ENCODE results near the gene PINK1.

The PINK1 gene

DNA sequence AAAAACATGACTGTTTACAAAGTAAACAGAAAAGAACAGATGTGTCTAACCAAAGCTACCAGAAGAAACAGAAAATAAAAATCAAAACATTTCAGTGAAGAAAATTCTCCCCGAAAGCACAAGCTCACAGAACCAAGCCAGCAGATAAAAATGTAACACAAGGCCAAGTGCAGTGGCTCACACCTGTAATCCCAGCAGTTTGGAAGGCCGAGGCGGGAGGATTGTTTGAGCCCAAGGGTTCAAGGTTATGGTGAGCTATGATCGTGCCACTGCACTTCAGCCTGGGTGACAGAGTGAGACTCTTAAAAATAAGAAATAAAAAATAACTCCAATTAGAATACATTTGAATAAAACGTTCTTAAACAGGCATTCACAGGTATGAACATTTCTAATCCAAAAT is 47.0 kb downstream of the PINK1 start:
- no peak for DNase-seq (ENCODE audit: low spot score)

DNA sequence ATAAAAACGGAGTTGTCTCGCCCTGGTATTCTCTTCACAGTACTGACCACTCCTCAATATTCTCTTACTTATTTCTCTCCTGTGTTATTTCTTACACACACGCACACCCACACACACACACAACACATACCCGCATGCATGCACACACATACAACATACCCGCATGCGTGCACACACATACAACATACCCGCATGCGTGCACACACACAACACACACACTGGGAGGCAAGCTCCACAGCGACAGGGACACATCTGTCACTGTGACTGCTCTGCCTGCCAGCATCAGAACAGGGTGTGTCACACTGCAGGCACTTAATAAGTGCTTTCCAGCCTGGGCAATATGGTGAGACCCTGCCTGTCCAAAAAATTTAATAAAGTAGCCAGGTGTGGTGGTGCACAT is 48.7 kb downstream of the PINK1 start:
- DNase-seq (ENCODE audit: low spot score), result no peak

DNA sequence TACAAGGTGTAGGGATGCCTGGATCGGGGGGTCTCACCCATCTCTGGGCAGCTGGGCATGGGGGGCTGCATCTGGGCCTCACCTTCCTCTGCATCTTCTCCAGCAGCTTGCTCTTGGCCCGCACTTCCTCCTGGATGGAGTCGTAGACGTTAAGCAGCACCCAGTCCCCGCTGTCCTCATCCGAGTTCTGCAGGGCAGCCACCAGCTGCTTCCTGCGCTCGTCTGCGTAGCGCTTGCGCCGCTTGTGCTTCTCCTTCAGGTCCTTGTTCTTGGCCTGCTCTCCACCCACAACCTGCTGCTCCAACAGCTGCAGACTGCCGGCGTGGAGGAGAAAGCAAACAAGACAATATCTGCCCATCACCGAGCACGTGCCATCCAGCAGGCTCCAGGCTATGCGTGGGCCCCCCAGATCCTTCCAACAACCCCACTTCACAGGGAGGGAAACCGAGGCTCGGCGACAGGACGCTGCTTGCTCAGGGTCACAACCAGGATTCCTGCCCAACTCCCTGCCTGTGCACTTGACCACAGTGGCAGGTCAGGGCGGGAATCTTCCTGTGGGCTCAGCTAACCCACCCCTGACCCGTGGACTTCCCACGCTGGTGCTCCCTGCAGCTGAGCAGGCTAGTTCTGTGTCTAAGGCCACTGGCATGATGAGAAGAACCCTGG is 49.4 kb downstream of the PINK1 start:
- DNase-seq (ENCODE audit: low spot score), result no peak

DNA sequence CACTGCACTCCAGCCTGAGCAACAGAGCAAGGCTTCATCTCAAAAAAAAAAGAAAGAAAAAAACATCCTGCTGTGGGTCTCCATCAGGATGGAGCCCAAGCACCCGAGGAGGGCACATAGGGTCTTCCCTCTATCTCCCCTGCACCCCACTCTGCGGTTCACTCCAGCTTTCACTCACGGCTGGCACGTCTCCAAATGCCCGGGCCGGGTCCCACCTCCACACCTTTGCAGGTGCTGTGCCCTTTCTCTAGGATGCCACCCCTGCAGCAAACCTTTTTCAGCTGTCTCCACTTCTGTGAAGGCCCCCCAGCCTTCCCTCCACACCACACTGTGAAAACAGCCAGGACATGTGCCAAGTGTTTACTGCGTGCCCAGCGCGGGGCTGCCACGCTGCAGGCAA is 50.4 kb downstream of the PINK1 start:
- DNase-seq (ENCODE audit: low spot score), result no peak

DNA sequence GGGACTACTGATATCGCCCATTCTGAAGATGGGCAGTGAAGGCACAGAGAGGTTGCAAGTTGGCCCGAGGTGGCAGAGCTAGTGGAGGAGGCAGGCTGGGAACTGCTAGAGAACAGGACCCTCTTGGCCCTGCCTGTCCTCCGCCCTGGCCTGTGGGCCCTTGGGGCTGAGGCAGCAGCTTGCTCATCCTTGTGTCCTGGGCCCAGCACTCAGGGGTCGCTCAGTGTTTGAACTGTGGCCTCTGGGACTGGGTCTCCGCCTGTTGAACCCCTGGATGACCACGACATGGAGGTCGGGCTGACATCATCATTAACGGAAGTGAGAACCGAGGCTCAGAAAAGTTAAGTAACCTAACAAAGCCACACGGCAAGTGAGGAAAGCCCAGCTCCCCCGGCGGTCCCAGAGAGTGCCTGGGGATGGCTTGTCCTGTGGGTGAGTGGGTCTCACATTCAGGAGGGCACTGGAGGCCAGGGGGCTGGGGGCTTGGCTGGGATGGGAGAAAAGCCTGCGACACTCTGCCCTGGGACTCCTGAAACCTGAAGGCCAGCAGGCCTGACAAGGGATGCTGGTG is 50.9 kb downstream of the PINK1 start:
- DNase-seq (ENCODE audit: low spot score), result no peak

DNA sequence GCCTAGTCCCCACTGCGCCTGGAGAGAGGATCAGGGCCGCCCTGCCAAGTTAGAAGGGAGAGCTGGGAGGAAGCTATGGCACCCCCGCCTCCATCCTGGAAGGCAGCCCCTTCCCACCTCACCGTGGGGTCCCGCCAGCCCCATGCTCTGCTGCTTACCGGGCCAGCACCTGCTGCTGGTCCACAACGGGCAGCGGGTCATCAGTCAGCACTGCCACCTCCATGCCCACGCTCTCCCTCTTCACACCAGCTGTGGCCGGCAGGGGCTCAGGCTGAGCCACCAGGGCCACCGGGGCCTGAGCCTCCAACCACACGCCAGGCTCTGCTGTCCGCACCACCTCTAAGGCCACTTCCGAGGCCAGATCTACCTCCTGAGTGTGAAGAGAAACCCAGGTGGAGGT is 51.4 kb downstream of the PINK1 start:
- no peak for DNase-seq (ENCODE audit: low spot score)

DNA sequence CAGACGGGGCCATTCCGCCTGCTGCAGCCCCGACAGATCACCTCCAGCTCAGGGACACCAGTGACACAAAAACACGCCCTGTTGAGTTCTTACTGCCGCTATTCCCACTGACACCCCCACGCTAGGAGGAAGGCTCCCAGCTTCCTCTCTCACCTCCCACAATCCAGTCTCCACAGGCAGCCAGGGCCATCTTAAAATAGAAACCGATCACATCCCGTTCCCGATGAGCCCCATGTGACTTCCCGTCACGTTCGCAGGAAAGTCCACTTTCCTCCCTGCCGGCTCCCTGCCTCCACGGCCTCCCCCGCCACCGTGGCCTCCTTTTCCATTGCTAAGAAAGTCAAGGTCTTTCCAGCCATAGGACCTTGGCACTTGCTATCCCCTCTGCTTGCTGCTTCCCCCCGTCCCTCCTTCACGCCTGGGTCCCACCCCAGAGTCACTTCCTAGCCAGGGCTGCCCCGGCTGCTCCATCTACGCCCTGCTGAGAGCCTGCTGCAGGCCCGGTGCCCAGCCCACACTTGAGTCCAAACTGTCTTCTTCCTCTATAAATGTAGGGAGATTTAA is 51.9 kb downstream of the PINK1 start:
- DNase-seq (ENCODE audit: low spot score), result no peak

DNA sequence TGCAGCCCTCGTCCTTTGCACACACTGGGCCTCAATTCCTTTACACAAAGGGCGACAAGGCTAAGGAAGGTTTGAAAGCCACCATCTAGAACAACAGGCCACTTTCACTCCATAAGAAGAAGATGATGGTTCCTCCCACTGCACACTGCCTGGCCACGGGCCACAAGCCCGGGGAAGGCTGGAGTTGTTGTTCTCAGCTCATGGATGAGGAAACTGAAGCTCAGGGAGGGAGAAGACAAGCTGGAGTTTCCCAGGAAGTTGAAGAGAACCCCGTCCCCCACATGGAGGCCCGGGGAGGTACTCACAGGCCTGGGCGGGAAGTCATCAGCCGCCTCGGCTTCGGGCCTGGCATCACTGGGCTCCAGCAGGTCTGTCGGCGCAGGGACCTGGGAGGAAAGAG is 52.5 kb downstream of the PINK1 start:
- DNase-seq (ENCODE audit: low spot score), result no peak

DNA sequence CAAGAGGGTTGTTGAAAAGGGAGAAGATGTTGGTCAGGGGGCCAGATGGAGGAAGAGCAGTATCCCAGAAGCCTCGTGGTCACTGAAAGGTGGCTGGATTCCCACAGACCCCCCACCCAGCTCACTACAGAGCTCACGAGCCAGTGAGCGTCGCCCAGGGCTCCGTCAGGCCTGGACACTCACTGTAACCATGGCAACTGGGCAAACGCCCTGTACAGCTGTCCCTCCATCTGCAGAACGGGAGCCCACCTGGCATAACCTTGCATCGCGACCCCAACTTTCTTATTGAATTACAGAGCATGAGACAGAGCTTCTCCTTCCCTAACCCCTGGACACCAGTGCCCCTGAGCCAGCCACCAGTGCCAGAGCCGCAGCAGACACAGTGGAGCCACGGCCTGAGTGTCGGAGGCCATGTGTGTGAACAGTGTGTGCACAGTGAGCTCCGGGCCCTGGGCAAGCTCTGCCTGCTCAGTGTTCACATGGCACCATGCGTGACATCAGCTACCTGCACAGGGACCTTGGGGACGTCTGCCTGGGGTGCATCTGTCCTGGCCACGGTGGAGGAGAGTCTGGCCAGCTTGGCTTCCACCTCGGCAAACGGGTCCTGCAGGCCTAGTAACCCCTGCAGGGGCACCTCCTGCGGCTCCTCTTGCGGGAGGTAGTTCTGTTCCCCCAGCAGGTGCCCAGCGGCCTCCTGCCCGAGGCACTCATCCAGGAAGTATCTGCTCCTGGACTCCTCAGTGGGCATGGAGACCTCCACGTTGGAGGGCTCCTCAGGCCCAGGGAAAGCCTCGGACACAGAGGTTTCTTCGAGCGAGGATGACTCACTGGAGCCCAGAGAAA is 53.8 kb downstream of the PINK1 start:
- peak; percentile 46 for DNase-seq (ENCODE audit: low spot score)

DNA sequence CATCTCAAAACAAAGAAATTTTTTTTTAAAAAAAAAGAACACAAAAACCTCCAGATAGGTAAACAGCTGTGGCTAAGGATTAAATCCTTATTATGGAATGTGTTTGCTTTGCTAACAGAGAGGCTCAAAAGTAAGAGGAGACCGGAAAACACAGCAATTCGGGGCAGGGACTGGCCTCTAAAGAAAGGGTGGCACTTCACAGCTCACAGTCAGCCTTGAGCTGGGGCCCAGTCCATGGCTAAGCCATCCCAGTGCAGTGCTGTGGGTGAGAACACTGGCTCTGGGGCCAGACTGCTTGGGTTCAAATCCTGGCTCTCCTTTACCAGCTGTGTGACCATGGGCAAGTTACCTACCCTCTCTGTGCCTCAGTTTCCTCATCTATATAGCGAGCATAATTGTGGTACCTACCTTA is 56.4 kb downstream of the PINK1 start:
- no peak for DNase-seq (ENCODE audit: low spot score)

DNA sequence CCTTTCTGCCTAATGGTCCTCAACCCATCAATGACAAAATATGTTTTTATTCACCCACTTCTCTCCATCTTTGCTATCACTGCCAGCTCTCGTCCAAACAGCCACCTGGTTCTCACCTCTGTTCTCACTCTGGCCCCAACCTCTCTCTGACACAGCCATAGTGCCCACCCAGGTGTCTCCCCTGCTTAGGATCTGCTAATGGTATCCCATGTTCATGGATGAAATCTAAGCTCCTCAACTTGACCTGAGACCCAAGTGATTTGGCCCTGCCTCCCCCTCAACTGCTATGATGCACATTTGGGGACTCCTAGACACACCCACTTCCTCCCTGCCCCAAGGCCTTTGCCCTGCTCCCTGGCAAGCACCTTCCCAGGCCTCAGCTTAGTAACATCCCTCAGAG is 58.6 kb downstream of the PINK1 start:
- no peak for DNase-seq (ENCODE audit: low spot score)

DNA sequence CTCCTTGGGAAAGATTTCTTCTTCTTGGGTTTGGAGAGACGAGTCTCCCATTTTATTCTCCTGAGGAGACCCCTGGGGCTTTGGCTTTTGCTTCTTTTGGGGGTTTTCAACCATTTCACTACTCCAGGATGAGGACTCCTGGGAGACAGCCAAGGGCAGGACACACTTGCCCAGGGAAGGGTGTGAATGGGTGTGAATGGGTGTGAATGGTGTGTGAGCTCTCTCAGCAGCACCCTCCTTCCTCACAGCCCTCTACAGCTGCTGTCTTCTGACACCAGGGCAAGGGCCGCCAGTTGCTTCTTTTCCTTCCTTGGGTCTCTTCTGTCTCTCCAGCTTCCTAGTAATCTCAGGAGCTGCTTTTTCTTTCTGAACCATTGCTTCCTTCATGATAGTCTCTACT is 60.4 kb downstream of the PINK1 start:
- no peak for DNase-seq (ENCODE audit: low spot score)

DNA sequence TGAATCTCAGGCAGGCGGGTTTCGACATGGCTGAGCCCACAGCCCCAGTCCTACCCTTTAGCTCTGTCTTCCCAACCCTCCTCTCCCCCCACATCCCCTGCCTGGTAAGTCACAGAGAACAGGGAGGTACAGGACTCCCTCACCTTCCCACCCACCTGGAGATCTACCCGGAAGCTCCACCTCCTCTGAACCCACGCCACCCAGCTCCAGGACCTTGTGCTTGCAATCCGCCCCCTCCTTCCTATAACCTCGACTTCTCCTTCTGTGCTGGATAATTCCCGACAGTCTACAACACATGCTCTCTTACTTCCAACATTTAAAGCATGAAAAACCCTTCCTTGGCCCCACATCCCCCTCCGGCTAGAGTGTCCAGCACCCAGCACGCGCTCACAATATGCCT is 62.3 kb downstream of the PINK1 start:
- DNase-seq (ENCODE audit: low spot score), result no peak

DNA sequence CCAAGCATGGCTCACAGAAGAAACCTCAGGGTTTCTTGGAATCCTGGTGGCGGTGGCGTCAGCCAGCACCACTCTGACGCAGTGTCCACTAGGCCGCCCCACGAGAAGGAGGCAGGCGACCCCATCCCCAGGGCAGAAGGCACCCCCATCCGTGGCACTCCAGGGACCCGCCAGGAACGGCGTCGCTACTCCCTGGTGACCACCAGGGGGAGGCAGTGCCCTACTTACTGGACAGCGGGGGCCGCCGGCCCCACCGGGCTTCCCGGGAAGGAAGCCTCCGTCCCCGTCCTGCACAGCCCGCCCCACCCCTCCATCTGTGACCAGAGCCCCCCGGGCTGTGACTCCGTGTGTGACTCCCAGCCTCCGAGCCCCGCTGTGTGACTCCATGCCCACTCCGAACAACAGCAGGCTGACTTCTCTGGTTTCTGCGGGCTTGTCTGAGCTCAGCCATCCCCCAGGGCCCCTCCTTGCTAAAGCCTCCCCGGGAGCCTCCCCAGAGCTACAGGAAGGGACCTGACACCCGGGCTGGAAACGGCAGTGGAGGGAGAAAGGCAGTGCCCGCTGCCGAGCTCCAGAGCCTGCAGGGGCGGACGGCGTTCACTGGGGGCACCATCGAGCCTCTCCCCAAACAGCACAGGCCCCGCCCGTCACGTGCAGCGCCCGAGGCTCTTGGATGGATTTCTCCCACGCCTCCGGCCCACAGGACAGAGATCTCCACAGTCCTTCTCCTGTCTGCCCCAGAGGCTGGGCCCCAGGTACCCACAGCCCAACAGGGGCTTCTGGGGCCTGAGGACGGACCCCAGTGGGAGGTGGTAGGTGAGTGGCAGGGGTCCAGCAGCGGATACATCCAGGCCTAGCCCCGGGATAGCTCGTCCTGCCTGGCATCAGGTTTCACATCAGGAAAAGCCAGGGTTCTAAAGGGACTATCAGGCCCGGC is 63.4 kb downstream of the PINK1 start:
- peak; percentile 92 for DNase-seq (ENCODE audit: low spot score)

DNA sequence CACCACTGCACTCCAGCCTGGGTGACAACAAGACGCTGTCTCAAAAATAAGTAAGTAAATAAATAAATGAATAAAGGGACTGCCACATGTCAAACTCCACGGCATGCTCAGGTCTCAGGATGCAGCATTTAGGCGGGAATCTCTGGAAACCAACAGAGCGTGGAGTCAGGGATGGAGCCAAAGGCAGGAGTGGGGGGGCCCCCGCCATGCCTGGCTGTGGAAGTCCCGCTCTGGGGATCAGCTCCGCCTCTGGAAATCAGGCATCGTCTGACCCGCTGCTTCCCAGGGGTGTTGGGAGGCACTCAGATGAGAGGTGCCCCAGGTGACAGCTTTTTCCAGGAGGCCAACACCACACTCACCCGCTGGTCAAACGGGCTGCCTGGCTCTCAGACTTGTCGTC is 64.3 kb downstream of the PINK1 start:
- DNase-seq (ENCODE audit: low spot score), result no peak

DNA sequence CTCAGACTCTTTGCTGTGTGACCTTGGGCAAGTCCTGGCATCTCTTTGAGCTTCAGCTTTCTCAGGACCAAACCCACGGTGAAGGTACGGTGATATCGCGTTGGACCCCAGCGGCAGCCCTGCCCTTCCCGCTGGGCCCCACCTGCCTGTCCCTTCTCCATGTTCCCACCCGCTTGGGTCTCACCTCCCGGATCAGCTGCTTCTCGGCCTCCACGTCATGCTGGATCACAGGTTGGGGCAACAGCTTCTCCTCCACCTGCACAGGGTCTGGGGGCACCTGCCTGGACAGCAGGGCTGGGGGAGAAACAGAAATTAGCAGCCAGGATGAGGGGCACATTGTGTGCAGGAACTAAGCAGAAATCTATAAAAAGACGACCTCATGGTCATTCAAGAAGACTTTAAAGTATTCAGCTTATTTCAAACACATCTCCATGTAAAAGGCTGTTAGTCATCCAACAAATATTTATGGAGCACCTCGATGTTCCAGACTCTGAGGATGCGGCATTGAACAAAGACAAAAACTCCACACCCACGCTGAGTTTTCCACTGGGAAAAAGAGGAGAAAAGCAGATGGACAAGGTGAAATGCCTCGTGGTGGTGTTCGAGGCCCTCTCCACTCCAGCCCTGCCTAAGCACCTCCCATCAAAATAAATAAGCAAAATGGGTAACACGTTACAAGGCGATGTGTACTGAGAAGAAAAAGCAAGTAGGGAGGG is 65.1 kb downstream of the PINK1 start:
- no peak for DNase-seq (ENCODE audit: low spot score)

DNA sequence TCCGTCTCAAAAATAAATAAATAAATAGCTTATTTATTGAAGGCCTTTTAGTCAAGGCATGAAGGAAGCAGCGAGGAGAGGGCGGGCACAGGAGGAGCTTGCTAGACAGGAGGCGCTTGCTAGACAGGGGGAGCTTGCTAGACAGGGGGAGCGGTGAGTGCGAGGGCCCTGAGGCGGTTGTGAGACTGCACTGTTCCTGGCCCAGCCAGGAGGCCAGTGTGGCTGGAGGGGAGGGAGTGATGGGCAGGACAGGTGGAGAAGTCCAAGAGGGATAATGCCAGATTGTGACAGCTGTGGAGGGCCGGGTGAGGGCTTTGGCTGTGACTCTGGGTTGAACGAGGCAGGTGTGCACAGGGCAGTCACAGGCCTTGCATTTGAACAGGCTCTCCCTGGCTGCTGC is 66.3 kb downstream of the PINK1 start:
- DNase-seq (ENCODE audit: low spot score), result no peak

DNA sequence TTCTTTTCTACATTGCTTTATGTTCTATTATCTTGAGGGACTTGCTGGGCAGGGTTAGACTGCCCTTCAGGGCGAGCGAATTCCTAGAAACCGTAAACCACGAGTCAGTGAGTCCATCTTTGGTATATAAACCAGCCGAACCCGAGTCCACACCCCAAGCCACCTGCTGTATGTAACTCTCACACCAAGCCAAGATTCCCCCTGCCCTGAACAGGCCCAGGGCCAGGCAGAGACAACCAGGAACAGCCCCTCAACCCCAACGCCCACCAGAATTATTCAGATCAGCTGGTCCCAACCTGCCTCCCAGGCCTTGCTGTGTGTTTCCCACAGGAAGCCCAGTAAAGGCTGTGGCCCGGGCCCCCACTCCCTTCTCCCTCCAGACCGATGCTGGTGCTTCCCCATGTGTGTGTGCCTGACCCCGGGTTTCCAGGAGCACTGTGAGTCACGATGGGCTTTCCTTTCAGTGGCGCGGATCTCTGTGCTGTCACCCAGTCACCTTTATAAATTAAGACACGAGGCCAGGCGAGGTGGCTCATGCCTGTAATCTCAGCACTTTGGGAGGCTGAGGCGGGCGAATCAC is 67.5 kb downstream of the PINK1 start:
- no peak for DNase-seq (ENCODE audit: low spot score)

Measured in SK-N-DZ (cell line).